ENCODE results near the gene PTGIR. TPM values are rescaled to one million over a fixed set of nuclear protein-coding genes. Genes with fewer than 3 reads are reported as not detected.

Gene PTGIR
- total RNA-seq, 6 experiments from 2014 or later: 2.4 to 4.1 (median 3.0) TPM

DNA sequence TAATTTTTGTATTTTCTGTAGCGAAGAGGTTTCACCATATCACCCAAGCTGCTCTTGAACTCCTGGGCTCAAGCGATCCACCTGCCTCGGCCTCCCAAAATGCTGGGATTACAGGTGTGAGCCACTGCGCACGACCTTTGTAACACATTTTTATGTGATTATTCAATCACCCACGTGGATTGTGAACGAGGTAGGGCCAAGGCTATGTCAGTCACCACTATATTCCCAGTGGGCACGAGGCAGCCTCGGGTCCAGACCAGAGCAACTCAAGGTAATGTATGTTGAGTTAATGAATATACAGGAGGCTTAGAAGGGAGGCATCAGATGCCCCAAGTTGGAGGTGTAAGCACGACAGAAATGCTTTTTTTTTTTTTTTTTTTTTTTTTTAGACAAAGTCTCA is 8.9 kb downstream of the PTGIR start:
- H3K27me3 ChIP-seq: no peaks in the 10 kb centered on the region
- no peaks in the 10 kb centered on the region for H3K9me3 ChIP-seq
- 68% methylated on average over 10 of the region's 10 CpGs for WGBS (ENCODE audit: insufficient coverage, low coverage, low lambda C conversion rate, missing lambda C conversion rate)
- no peaks in the 10 kb centered on the region for H3K4me1 ChIP-seq
- no peak for DNase-seq
- intact Hi-C loops (cut with DNase I): no loop called here
- TF ChIP-seq, protein P1, sequence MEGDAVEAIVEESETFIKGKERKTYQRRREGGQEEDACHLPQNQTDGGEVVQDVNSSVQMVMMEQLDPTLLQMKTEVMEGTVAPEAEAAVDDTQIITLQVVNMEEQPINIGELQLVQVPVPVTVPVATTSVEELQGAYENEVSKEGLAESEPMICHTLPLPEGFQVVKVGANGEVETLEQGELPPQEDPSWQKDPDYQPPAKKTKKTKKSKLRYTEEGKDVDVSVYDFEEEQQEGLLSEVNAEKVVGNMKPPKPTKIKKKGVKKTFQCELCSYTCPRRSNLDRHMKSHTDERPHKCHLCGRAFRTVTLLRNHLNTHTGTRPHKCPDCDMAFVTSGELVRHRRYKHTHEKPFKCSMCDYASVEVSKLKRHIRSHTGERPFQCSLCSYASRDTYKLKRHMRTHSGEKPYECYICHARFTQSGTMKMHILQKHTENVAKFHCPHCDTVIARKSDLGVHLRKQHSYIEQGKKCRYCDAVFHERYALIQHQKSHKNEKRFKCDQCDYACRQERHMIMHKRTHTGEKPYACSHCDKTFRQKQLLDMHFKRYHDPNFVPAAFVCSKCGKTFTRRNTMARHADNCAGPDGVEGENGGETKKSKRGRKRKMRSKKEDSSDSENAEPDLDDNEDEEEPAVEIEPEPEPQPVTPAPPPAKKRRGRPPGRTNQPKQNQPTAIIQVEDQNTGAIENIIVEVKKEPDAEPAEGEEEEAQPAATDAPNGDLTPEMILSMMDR (IDR thresholded peaks at IDR 0.05): no peak
- no peak overlapping the region for H3K27ac ChIP-seq
- no peaks in the 10 kb centered on the region for H3K36me3 ChIP-seq
- H3K4me3 ChIP-seq: no peak overlapping the region
- ATAC-seq: no peak

DNA sequence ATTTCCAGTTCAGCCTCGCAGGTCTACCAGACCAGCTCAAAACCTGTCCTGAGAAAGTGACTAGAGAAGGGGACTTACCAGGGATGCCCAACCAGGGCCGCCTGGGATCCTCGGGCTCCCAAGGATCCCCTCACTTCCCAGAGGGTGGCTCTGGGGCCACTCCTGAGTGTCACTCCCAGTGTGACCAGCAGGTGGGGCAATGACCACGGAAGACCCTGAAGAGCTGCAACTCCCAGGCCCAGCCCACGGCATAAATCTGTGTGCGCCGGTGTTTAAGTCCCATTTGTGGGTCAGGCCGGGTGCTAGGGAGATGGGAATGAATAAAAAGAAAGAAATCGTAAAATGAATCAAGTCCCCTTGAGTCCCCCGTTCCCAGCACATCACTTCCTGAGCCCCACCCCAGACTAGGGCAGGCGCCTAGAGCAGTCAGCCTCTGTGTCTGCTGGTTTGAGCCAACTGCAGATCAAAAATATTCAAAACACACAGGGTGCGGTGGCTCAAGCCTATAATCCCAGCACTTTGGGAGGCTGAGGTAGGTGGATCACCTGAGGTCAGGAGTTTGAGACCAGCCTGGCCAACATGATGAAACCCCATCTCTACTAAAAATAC is 10.7 kb downstream of the PTGIR start:
- H3K4me1 ChIP-seq: no peaks in the 10 kb centered on the region
- no peak overlapping the region for H3K4me3 ChIP-seq
- peak; percentile 80 to 82 (median 81) for DNase-seq
- TF ChIP-seq POLR2A (IDR thresholded peaks at IDR 0.05): no peak
- TF ChIP-seq, protein P1 (IDR thresholded peaks at IDR 0.05): peak; percentile 75 to 94 (median 86)
- intact Hi-C loops (cut with DNase I): loop anchor here (5.0 kb wide), 2 partner anchors 48 to 53 kb away; partner anchors contain the start of gene DACT3 (in 1 of the 2)
- peaks cover 0 to 9% (median 3%) of the 10 kb centered on the region in 4 donors for H3K36me3 ChIP-seq
- 12% methylated on average over 10 of the region's 12 CpGs for WGBS (ENCODE audit: insufficient coverage, low coverage, low lambda C conversion rate, missing lambda C conversion rate)
- peak; percentile 86 to 88 (median 88) for ATAC-seq
- H3K27me3 ChIP-seq: no peaks in the 10 kb centered on the region
- H3K27ac ChIP-seq: no peak overlapping the region
- no peaks in the 10 kb centered on the region for H3K9me3 ChIP-seq

DNA sequence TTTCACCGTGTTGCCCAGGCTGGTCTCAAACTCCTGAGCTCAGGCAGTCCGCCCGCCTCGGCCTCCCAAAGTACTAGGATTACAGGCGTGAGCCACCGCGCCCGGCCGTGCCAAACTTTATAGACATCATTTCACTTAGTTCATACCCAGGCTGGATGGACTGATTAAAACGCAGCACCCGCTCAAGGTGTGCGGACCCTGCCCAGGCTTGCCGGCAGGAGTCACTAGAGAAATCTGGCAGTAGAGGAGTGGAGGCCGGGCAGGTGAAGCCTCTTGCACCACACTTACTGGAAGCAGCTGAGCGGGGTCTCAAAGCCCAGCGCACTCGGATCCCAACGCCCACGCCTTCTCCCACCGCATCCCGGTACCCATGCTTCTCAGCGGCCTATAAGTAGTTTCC is 11.4 kb downstream of the PTGIR start:
- H3K4me1 ChIP-seq: no peaks in the 10 kb centered on the region
- H3K4me3 ChIP-seq: no peak overlapping the region
- H3K9me3 ChIP-seq: no peaks in the 10 kb centered on the region
- DNase-seq (peak in 1 of 3 donors; percentile 48), ATAC-seq (no peak)
- no peak overlapping the region for H3K27ac ChIP-seq
- WGBS (ENCODE audit: insufficient coverage, low coverage, low lambda C conversion rate, missing lambda C conversion rate): 86% methylated on average over 20 of the region's 22 CpGs
- intact Hi-C loops (cut with DNase I): loop anchor here (5.0 kb wide), 2 partner anchors 49 to 54 kb away; partner anchors contain the start of gene DACT3 (in 1 of the 2)
- no peak for TF ChIP-seq POLR2A (IDR thresholded peaks at IDR 0.05)
- TF ChIP-seq, protein P1 (IDR thresholded peaks at IDR 0.05): no peak
- peaks cover 2 to 16% (median 9%) of the 10 kb centered on the region in 4 donors for H3K36me3 ChIP-seq
- no peaks in the 10 kb centered on the region for H3K27me3 ChIP-seq

DNA sequence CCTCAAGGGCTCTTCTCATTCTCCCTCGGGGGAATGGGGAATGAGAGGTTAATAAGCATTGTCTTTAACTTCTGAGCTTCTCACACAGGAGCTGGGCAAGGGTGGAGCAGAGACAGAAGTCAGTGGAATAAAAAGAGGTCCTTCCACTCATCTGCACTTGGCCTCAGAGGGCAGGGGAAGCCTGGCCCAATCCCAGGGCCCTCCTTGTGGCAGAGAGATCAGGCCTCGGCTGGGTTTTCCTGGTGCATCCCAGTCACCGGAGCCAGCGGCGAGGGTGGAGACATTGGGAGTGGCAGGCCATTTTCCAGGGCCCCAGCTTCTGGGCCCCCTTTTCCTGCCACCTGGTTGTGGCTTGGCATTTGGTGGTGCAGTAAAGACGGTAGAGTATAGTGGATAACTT is 13.1 kb downstream of the PTGIR start:
- Histone ChIP-seq H3K36me3 (peaks cover 6 to 32% (median 18%) of the 10 kb centered on the region in 4 donors), H3K9me3 (no peaks in the 10 kb centered on the region), H3K4me1 (peaks cover 0 to 3% (median 0%) of the 10 kb centered on the region in 4 donors), H3K4me3 (no peak overlapping the region), H3K27me3 (no peaks in the 10 kb centered on the region), H3K27ac (no peak overlapping the region)
- peak in 1 of 3 donors; percentile 35 for DNase-seq
- TF ChIP-seq, protein P1 (IDR thresholded peaks at IDR 0.05): no peak
- TF ChIP-seq POLR2A (IDR thresholded peaks at IDR 0.05): no peak
- intact Hi-C loops (cut with DNase I): loop anchor here (5.0 kb wide), 2 partner anchors 51 to 56 kb away; partner anchors contain the start of gene DACT3 (in 1 of the 2)
- WGBS (ENCODE audit: insufficient coverage, low coverage, low lambda C conversion rate, missing lambda C conversion rate): 20% methylated on average over 1 of the region's 6 CpGs
- ATAC-seq: no peak
